NB4 (cell line): ENCODE data around the gene NIT2.

Experiments used
- DNase-seq: peaks from one replicate; pipeline ENCODE4 v3.0.0; 2010; ENCODE audit warnings: low read depth
- H3K4me3 ChIP-seq: one replicate; pipeline ENCODE4 v1.5.1; 2011; ENCODE audit warnings: mild to moderate bottlenecking, low read depth, low read length, moderate library complexity
- CTCF ChIP-seq: IDR thresholded peaks from one replicate; pipeline ENCODE4 v1.5.1; 2012; ENCODE audit warnings: low read depth, low read length
- MYC ChIP-seq: IDR thresholded peaks from 2 replicates; pipeline ENCODE4 v1.6.1; 2011; ENCODE audit warnings: low read depth, low read length
- POLR2A ChIP-seq: IDR thresholded peaks from 2 replicates; pipeline ENCODE4 v1.6.1; 2011; ENCODE audit warnings: mild to moderate bottlenecking; ENCODE audit not compliant: insufficient read length; ENCODE audit errors: extremely low read depth
- TF ChIP-seq, protein P1 (sequence below): IDR thresholded peaks from 2 replicates; pipeline ENCODE4 v1.6.1; 2011; ENCODE audit warnings: low read depth, low read length

NIT2 gene, protein sequence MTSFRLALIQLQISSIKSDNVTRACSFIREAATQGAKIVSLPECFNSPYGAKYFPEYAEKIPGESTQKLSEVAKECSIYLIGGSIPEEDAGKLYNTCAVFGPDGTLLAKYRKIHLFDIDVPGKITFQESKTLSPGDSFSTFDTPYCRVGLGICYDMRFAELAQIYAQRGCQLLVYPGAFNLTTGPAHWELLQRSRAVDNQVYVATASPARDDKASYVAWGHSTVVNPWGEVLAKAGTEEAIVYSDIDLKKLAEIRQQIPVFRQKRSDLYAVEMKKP

GRCh38 chr3:100334488-100335351 lies at the start of gene NIT2:
Gene NIT2, plus strand, starts transcription at chr3:100334757. Its CDS starts 35 bp downstream, at chr3:100334792.
- H3K4me3 ChIP-seq = peak within 1 kb of the TSS; percentile 84
- peak; percentile 95 for DNase-seq
- TF ChIP-seq MYC = peak; percentile 42
- TF ChIP-seq POLR2A = peak; percentile 89
- TF ChIP-seq, protein P1, sequence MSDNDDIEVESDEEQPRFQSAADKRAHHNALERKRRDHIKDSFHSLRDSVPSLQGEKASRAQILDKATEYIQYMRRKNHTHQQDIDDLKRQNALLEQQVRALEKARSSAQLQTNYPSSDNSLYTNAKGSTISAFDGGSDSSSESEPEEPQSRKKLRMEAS = peak; percentile 82
- TF ChIP-seq CTCF = no peak

DNA sequence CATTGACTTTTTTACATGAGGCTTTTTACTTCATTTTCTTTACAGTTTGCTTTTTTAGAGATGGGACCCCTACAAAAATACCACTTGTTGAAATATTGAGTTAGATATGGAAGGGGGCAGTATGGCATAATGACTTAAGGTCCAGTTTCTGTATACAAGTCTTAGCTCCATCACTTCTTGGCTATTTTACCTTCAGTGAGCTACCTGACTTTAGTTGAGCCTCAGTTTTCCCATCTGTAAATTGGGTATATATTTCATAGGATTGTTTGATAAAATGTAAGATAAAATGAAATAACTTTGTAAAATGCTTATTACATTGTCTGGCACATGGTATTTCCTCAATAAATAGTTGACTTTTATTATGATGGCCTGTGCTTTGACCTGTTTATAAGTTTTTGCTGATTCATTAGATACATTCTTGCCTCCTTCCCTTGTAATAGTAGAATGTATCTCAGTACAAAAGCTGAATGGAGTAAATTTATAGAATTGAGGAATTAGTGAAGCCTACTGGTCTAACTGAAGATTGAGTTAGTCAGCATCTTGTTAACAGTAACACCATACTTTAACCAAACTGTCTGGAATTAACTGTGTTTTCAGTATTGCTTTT lies 46.2 kb upstream of the NIT2 start:
- no peak for DNase-seq
- no peak overlapping the region for H3K4me3 ChIP-seq
- no peak for TF ChIP-seq POLR2A
- no peak for TF ChIP-seq MYC
- TF ChIP-seq, protein P1 = no peak
- no peak for TF ChIP-seq CTCF

DNA sequence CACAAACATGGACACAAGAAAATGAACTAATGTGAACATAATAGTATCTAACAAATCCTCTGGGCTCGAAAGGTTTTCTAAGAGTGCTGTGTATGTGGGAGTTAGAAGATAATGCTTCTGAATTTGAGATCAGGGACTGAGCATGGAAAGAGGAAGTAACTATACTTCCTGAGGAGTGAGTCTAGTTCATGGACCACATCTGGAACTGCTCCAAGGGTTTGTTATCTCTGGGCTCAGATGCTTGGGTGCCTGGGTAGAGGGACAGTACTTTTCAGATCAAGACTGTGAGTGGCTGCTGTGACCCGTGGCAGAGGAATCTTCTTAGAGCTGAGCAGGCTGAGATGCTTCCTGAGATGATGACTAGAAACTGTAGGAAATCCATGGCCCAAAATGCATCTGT lies 45.2 kb upstream of the NIT2 start:
- H3K4me3 ChIP-seq = no peak overlapping the region
- peak; percentile 69 for DNase-seq
- no peak for TF ChIP-seq MYC
- TF ChIP-seq, protein P1 = no peak
- no peak for TF ChIP-seq POLR2A
- no peak for TF ChIP-seq CTCF

GRCh38 chr3:100295089-100295488 lies 39.5 kb upstream of the NIT2 start:
- TF ChIP-seq MYC (no peak), CTCF (no peak), POLR2A (no peak)
- TF ChIP-seq, protein P1 = no peak
- no peak for DNase-seq
- H3K4me3 ChIP-seq = no peak overlapping the region

- H3K4me3 ChIP-seq = no peak overlapping the region
- TF ChIP-seq MYC = no peak
- no peak for TF ChIP-seq CTCF
- TF ChIP-seq, protein P1 = no peak
- no peak for TF ChIP-seq POLR2A
- DNase-seq = no peak
Measured at GRCh38 chr3:100297784-100298183, 36.8 kb upstream of the NIT2 start.
